Urinary bladder (tissue), 4 donors: Measurements from ENCODE around the gene TMC1. TPM values are rescaled to one million over a fixed set of nuclear protein-coding genes. Genes with fewer than 3 reads are reported as not detected.

Experiments used
- DNase-seq: peaks from one replicate; pipeline ENCODE4 v3.0.0-alpha.2; 2015; ENCODE audit errors: extremely low spot score
- H3K27ac ChIP-seq: one replicate; pipeline ENCODE4 v1.5.1; 2013; ENCODE audit warnings: low read depth, mild to moderate bottlenecking, moderate library complexity
- H3K36me3 ChIP-seq: one replicate; pipeline ENCODE4 v1.6.1; 2013; ENCODE audit warnings: mild to moderate bottlenecking, moderate library complexity; ENCODE audit not compliant: insufficient read depth
- H3K4me1 ChIP-seq: one replicate; pipeline ENCODE4 v1.6.1; 2013; ENCODE audit warnings: mild to moderate bottlenecking, moderate library complexity; ENCODE audit not compliant: insufficient read depth
- H3K4me3 ChIP-seq: one replicate; pipeline ENCODE4 v1.5.1; 2013; ENCODE audit warnings: low read depth, low read length
- WGBS: extraction: QIAGEN DNeasy Blood & Tissue Kit; methylation state at CpG from one replicate; pipeline ENCODE4 v1.1.7; 2013; 5-methylcytosine and 5-hydroxymethylcytosine counted together
- polyA plus RNA-seq: library from polyadenylated mRNA; stranded (reverse); fragments of 200-250 nt; gene quantifications from one replicate; pipeline ENCODE4 v1.2.3, GENCODE V29; 2013
- total RNA-seq: library from RNA; depleted of rRNA; stranded (reverse); fragments of >200 nt; gene quantifications from one replicate; pipeline ENCODE4 v1.2.3, GENCODE V29; 2014
- donor health status: healthy with polysubstance abuse.
- donor health status: healthy.

Gene TMC1
- total and polyA plus RNA-seq, 2 donors = 0.66 to 1.9 TPM

DNA sequence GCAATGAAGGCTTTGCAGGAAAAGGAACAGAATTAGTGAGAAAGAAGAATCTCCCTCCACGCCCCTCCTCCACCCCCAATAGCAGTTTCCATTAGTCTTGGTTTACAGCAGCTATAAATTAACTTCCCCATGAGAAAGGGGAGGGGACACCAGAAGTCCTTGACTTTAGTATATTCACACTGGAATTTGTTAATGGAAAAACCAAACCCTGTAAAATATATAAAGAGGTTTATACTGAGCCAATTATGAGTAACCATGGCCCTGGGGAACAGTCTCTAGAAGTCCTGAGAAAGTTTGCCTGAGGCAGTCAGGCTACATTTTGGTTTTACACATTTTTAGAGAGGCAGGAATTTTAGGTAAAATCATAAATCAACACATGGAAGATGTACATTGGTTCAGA lies 342.9 kb downstream of the TMC1 start:
- no peak for DNase-seq
- Histone ChIP-seq H3K4me3 (no peak overlapping the region), H3K4me1 (no peaks in the 10 kb centered on the region), H3K27ac (no peak overlapping the region), H3K36me3 (no peaks in the 10 kb centered on the region)
- WGBS = 95% methylated on average over 1 of the region's 1 CpG

DNA sequence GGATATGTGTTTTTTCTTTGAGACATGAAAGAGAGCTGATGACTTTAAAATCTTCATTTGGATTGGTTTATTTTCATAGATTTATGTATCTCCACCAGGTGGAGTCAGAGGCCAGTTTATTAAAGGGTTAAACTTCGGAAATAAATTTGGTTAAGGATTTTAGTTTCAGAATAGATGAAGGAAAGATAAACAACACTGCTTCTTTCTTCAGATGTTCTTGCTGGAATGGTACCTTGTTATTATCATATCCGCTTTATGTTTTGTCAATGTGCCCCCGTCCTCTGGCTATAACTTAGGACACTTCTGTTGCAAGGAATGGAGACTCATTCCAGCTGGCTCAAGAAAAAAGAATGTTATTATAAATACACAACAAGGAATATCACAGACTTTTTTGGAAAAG lies 350.3 kb downstream of the TMC1 start:
- 25% methylated on average over 3 of the region's 3 CpGs for WGBS
- H3K27ac ChIP-seq = no peak overlapping the region
- no peaks in the 10 kb centered on the region for H3K4me1 ChIP-seq
- H3K4me3 ChIP-seq = no peak overlapping the region
- DNase-seq = no peak
- H3K36me3 ChIP-seq = no peaks in the 10 kb centered on the region

DNA sequence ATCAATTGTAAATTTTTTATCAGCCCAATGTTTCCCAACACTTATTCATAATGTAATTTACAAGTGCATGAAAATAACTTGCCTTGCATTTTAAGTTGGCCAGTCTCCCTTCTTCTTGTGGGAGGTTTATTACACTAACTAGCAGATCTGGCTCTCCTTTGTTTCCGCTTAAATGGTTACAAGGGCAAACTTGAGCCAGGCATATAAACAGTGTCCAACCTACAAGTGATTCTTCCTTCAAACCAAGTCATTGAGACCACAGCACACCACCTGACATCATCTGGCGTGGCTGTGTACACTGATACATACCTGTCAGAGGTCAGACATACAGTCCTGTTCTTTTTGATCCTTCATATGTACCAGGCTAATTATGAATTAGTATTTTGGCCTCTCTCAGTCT lies 351.3 kb downstream of the TMC1 start:
- no peak overlapping the region for H3K4me3 ChIP-seq
- DNase-seq = no peak
- no peaks in the 10 kb centered on the region for H3K4me1 ChIP-seq
- no peaks in the 10 kb centered on the region for H3K36me3 ChIP-seq
- no peak overlapping the region for H3K27ac ChIP-seq
- WGBS = 47% methylated on average over 2 of the region's 2 CpGs

GRCh38 chr9:72873456-72873855 lies 352.0 kb downstream of the TMC1 start:
- DNase-seq = no peak
- Histone ChIP-seq H3K4me3 (no peak overlapping the region), H3K36me3 (no peaks in the 10 kb centered on the region), H3K27ac (no peak overlapping the region), H3K4me1 (no peaks in the 10 kb centered on the region)
- 41% methylated on average over 1 of the region's 1 CpG for WGBS

DNA sequence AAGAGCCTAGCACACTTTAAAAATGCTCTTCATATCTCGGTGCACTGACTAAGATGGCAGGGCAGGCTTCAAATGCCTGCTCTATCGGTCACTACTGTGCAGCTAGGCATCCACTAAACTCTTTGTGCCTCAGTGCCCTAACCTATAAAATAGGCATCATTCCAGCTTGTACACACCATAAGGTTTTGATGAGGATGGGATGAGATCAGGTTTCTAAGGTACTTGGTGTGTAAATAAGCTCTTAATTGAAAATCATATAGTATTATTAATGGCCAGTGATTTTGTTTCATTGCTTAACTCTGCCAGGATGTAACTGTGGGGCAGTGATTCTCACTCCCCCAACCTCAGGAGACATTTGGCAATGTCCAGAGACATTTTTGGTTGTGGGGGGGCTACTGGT lies 352.9 kb downstream of the TMC1 start:
- DNase-seq = no peak
- no peaks in the 10 kb centered on the region for H3K36me3 ChIP-seq
- 93% methylated on average over 2 of the region's 2 CpGs for WGBS
- no peaks in the 10 kb centered on the region for H3K4me1 ChIP-seq
- H3K27ac ChIP-seq = no peak overlapping the region
- H3K4me3 ChIP-seq = no peak overlapping the region

DNA sequence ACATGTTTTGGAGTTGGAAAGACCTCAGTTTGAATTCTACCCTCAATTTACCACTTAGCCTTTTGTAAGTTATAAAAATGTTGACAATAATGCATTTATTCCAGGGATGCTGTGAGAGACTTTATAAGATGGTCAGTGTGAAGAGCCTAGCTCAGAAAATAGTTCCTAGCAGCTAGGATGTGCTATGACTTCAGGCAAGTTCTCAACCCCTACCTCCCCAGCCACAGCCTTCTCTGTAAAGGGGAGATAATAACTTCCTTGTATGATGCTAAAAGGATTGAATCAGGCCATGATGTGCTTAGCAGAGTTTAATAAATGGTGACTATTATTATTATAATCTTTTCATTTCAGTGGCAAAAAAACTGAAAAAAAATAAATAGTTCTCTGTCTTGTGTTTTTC lies 353.8 kb downstream of the TMC1 start:
- no peaks in the 10 kb centered on the region for H3K4me1 ChIP-seq
- no peak for DNase-seq
- H3K27ac ChIP-seq = no peak overlapping the region
- H3K4me3 ChIP-seq = no peak overlapping the region
- H3K36me3 ChIP-seq = no peaks in the 10 kb centered on the region

DNA sequence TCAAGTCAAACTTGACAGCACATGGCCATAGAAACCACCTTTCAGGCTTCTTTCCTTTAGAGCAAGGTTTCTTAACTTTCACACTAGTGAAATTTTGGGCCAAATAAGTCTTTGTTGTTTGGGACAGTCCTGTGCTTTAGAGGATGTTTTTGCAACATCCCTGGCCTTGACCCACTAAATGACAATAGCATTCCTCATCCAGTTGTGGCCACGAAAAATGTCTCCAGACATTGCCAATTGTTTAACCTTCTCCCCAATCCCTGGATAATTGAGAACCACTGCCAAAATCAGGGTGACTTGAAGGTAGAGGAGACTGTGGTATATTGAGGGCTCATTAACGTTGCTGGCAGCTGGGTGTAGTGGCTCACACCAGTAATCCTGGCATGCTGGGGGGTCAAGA lies 359.4 kb downstream of the TMC1 start:
- Histone ChIP-seq H3K4me1 (no peaks in the 10 kb centered on the region), H3K27ac (no peak overlapping the region), H3K4me3 (no peak overlapping the region), H3K36me3 (no peaks in the 10 kb centered on the region)
- 87% methylated on average over 2 of the region's 2 CpGs for WGBS
- no peak for DNase-seq

DNA sequence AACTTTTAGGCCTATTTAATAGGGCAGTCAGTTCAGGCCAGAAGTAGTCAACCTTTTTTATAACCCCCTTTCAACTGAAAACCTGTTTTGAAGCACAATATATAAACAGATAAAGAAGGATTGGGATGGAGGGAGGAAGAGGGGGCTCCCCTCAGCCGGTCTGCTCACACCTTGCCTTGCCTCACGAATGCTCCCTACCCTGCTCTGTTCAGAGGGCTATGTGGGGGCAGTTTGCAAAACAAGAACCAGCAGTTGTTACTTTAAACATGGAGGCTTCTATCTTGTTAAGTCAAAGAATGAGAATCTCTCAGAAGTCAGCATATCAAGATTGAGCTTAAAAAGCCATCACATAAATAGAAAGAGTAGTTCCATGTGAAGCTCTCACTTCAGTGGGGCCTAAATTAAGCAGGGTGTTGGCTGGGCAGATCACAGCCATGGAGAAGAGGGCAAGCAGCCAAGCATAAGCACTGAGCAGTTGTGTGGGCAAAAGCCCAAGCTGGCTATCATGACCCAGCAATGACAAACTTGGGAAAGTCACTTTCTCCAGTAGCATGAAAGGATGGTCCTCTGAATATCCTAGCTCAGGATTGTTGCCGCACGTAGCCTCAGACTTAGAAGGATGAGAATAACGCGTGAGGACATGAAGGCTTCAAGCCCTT lies 360.8 kb downstream of the TMC1 start:
- no peaks in the 10 kb centered on the region for H3K4me1 ChIP-seq
- H3K4me3 ChIP-seq = no peak overlapping the region
- no peaks in the 10 kb centered on the region for H3K36me3 ChIP-seq
- no peak for DNase-seq
- 83% methylated on average over 6 of the region's 6 CpGs for WGBS
- H3K27ac ChIP-seq = no peak overlapping the region

- Histone ChIP-seq H3K27ac (no peak overlapping the region), H3K4me1 (no peaks in the 10 kb centered on the region), H3K4me3 (no peak overlapping the region), H3K36me3 (peaks cover under 1% of the 10 kb centered on the region)
- no peak for DNase-seq
- WGBS = 78% methylated on average over 3 of the region's 3 CpGs
Observed at GRCh38 chr9:72883875-72884274, 362.5 kb downstream of the TMC1 start.

GRCh38 chr9:72884508-72884907 lies 363.1 kb downstream of the TMC1 start:
- no peaks in the 10 kb centered on the region for H3K4me1 ChIP-seq
- H3K36me3 ChIP-seq = peaks cover 4% of the 10 kb centered on the region
- DNase-seq = no peak
- H3K4me3 ChIP-seq = no peak overlapping the region
- 74% methylated on average over 1 of the region's 1 CpG for WGBS
- H3K27ac ChIP-seq = no peak overlapping the region

Other genes starting within 250 kb of the TMC1 start
- gene ZFAND5, start 156.4 kb upstream of the TMC1 start, total RNA-seq = 174 TPM
- 214 TPM for gene ZFAND5, start 156.4 kb upstream of the TMC1 start, polyA plus RNA-seq